GM19328 (cell line): Measurements from ENCODE around the gene CTIF.
"Not testable (repeated sequence)": the region's sequence is repeated elsewhere in the genome, so short reads cannot be mapped to it uniquely, and the experiment has no call there.

Experiments
- ATAC-seq: cut with Tn5 transposase; IDR thresholded peaks from one replicate; pipeline ENCODE4 v1.9.1; 2021; ENCODE audit warnings: mild to moderate bottlenecking, moderate library complexity; ENCODE audit not compliant: unreplicated experiment

CTIF gene

DNA sequence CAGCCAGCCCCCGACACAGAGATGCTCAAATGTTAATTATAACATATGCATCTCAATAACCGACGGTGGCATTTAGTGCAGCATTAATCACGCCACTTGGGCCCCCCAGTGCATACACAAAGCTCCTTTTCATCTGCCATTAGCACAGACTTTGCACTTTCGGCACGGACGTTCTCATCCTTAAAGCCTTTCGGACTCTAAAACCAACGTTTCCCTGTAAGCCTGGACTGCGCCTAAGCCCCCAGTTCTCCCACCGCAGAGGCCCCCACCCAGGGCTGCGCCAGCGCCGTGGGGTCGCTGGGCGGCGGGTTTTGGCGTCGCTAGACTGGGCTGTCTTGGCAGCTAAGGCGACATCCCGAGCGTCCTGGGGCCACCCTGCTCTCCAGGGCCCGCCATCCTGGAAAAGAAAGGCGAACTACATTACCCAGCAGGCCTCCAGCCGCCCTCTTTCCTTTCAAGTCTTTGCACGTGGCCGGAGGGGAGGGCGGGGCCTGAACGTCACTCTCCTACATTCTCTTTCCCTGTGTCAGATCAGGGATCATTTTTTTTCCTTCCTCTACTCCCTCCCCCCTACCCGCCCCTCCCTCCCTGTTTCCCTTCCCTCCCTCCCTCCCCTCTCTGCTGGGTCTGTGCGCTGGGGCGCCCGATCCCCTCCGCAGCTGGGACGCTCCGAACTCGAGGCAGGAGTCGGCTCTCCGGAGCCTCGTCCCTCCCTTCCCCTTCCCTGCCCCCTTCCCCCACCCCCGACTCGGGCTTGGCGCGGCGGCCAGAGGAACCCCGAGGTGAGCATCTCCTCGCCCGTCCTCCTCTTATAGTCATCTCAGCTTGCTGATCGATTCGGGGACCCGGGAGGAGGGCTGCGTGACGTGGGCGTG lies at the start of gene CTIF:
Gene CTIF (plus strand): TSS at position 501 of the 875 bp plus-strand sequence. CDS start 80,535 bp downstream, outside the sequence.
- ATAC-seq = peak; percentile 56

DNA sequence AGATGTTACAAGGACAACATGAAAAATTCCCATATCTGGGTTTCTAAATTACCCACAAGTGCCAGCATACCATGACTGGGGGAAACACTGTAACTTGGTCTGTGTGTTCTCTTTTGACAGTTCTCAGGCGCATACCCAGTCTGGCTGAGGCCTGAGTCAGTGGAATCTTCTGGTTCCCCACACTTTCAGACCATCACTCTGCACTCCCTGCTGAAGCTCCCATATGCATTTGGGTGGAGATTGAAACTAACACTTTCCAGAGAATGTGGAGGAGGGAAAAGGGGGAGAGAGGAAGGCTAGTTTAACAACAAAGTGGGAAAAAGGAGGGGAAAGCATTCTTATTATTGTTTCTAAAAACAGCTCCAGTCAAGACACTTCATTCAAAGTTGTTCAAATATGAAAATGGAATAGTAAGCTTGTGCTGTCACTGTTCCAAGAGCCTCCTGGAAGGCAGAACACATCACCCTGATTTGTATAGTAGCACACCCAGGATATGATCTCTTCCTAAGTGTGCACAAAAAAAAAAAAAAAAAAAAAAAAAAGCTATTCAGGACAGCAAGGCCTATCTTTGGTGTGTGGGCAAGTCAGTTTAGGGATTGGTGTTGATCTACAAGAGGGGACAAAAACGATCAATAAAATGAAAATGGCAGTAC lies 48.1 kb upstream of the CTIF start:
- no peak for ATAC-seq

DNA sequence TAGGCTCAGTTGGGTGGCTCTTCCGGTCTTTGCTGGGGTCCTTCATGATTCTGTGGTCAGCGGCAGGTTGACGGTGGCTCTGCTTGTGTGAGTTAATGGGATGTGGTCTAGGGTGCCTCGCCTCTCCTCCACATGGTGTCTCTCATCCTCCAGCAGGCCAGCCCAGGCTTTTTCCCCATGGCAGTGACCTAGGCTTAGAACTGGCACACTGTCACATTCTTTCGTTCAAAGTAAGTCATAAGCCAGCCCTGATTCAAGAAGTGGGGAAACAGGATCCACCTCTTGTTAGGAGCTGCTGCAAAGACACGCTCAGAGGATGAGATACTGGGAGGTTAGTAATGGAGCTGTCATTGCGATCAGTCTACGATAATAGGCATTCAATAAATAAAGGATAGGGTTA lies 46.0 kb upstream of the CTIF start:
- ATAC-seq = no peak

DNA sequence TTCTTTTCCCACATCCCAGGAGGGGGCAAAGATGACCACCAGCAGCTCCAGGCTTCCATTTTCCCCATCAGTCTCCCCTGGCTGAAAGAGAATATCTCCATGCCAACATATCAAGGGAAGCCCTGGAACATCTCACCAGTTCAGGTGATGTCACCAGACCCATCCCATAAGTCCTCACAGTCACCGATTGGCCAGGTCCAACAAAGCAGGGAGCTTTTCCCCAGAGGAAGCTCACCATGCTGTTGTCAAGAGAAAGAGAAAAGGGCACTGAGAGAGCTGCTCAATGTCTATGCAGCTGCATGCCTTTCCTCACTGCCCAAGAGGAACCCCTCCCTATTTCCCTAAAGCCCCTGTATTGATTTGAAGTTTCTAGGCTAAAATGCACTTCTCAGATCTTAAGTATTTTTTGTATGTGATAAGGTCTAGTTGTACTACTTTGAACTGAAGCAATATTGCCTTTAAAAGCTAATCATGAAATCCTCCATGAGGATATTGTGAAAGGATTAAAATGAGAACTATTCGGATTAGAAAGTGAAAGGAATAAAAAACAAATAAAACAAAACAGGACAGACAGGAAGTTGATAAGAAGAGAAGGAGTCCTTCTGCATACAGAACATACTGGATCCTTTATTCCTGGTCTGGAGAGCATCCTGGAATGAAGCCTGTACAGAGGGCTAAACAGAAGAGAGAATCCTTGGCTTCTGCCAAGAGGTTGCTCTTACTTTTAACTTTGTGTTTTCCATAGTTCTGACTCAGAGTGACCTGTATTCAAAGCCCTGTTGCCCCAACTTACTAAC lies 45.2 kb upstream of the CTIF start:
- ATAC-seq = no peak

DNA sequence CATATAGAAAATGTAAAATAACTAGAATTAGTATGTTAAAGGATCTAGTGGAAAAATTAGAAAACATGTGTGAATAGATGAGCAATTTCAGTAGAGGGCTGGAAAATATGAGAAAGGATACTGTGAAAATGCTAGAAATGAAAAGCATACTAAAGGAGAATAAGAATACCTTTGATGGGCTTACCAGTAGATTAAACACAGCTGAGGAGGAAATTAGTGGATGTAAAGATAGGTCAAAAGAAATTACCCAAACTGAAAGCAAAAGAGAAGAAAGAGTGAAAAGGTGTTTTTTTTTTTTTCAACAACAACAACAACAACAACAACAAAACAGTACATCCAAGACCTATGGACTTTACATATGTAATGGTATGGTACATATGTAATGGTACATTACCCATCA lies 41.0 kb upstream of the CTIF start:
- ATAC-seq = no peak

- no peak for ATAC-seq
Measured at GRCh38 chr18:48500517-48500916, 38.3 kb upstream of the CTIF start.

GRCh38 chr18:48502906-48503305 lies 35.9 kb upstream of the CTIF start:
- ATAC-seq = no peak

- no peak for ATAC-seq
Measured at GRCh38 chr18:48504819-48505218, 34.0 kb upstream of the CTIF start.

DNA sequence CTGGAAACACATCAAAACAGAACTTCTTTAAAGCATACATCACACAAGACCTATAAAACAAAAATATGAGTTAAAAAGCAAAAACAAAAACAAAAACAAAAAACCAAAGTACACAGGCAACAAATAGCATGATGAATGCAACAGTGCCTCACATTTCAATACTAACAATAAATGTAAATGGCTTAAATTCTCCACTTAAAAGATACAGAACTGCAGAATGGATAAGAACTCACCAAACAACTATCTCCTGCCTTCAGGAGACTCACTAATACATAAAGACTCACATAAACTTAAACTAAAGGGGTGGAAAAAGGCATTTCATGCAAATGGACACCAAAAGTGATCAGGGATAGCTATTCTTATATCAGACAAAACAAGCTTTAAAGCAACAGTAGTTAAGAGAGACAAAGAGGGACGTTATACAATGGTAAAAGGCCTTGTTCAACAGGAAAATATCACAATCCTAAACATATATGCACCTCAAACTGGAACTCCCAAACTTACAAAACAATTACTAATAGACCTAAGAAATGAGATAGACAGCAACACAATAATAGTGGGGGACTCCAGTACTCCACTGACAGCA lies 31.8 kb upstream of the CTIF start:
- ATAC-seq = not testable (repeated sequence)

- not testable (repeated sequence) for ATAC-seq
Measured at GRCh38 chr18:48512498-48512897, 26.3 kb upstream of the CTIF start.

- ATAC-seq = no peak
Measured at GRCh38 chr18:48514786-48515185, 24.0 kb upstream of the CTIF start.

DNA sequence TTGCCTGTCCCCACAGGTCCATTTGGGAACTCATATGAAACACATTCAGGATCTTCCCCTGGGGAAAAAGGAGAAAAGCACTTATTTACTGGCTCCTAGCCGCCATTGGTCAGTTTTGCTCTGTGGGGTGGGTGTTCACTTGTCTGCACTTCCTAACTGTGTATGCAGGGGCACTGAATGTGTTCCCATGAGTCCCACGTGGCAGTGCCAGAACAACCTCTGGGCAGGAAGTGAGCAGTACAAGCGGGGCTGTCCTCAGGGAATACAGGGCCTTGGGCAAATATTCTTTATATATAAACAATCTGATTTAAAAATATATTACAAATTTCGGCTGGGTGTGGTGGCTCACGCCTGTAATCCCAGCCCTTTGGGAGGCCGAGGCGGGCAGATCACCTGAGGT lies 21.8 kb upstream of the CTIF start:
- no peak for ATAC-seq

DNA sequence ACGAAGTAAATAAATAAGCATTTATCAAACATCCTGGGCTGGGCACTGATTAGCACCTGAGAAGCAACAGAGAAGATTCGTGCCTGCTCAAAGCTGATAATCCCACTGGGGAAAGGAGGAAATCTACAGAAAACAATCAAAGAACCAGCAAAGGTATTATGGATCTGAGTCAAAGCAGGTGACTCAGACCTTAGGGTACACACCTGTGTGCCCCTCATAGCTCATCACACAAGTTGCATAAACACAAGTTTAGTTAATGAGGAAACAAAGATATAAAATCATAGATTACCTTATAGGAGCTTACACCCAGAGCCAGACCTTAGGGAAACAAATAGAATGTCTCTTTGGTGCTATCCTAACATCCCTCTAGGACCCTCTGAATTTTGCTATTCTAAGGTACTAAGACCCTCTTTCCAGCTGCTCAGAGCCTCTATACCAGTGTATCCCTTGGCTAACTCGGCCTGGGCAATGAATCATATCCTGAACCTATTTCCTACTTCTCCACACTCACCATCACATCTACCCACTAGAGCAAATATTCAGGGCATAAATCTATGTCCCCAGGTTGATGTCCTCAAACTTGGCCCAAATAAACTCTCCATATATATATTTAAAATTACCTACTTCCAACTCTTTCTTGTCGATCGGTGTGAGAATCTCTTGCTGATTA lies 19.3 kb upstream of the CTIF start:
- no peak for ATAC-seq

DNA sequence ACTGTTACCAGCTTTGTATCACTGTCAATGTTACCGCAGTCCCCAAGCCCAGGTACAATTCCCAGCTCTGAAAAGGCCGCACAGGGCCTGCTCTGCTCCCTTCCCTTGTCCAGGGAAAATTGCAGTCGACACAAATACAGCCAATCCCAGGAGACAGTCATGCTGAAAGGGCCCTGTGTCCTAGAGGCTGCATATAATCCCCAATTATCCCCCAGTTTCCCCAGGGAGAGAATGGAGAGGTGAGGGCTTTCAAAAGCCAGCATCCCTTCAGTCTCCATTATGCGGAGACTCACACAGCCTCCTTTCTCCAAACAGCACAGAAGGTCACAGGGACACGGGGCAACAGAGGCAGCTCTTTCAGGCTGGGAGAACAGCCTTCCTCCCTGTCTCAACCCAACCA lies 17.1 kb upstream of the CTIF start:
- no peak for ATAC-seq

DNA sequence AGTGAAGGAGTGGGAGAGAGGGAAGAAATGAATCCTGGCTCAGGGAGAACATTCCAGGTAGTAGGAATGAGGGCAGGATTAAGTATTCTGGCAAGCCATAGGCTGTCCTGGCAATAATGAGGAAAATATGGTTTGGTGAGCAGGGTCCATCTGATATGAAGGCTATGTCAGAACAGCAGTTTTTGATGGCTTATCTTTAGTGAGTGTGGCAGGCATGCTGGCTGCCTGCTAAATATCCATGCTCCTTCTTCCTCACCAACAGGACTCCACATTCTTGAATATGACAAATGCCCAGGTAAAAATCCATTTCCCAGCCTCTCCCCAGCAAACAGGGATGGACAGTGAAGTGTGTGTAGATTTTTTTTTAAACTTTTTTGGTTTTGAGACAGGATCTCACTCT lies 13.2 kb upstream of the CTIF start:
- ATAC-seq = no peak

DNA sequence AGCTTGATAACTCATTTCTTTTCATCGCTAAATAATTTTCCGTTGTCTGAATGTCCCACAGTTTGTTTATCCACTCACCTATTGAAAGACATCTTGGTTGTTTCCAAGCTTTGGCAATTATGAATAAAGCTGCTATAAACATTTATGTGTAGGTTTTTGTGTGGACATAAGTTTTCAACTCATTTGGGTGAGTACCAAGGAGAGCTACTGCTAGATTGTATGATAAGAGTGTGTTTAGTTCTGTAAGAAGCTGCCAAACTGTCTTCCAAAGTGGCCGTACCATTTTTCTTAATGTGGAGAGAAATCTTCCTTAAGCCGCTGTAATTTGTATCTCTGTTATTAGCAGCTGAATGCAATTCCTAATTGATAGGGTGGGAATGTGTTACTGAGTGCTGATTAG lies 11.4 kb upstream of the CTIF start:
- ATAC-seq = no peak

- ATAC-seq = no peak
Measured at GRCh38 chr18:48528861-48529260, 10.0 kb upstream of the CTIF start.

- ATAC-seq = no peak
Measured at GRCh38 chr18:48529796-48530195, 9.0 kb upstream of the CTIF start.

GRCh38 chr18:48530399-48531081 lies 8.3 kb upstream of the CTIF start:
- no peak for ATAC-seq

DNA sequence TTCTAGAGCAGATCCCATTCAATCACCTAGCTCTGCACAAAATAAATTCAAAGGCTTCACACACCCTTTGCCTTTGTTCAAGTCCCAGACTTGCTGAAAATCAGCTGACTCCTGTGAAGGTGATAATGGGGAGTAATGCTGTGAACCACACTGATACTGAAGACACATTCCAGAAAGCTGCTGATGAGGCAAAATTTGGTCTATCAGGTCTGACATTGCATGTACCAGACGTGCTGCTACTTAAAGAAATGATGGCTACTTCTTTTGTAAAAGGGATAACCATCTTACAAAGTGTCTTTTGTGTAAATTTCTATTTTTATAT lies 7.8 kb upstream of the CTIF start:
- ATAC-seq = no peak
